ENCODE data around the gene PDGFRB. TPM values are rescaled to one million over a fixed set of nuclear protein-coding genes. Genes with fewer than 3 reads are reported as not detected.

Gene PDGFRB
- total RNA-seq, 2 experiments from 2014 or later: 0.23 to 3.0 TPM

GRCh38 chr5:150196986-150197385, 41.3 kb upstream of the PDGFRB start:
- H3K9me3 ChIP-seq (ENCODE audit: low read length): no peaks in the 10 kb centered on the region
- TF ChIP-seq, protein P1, sequence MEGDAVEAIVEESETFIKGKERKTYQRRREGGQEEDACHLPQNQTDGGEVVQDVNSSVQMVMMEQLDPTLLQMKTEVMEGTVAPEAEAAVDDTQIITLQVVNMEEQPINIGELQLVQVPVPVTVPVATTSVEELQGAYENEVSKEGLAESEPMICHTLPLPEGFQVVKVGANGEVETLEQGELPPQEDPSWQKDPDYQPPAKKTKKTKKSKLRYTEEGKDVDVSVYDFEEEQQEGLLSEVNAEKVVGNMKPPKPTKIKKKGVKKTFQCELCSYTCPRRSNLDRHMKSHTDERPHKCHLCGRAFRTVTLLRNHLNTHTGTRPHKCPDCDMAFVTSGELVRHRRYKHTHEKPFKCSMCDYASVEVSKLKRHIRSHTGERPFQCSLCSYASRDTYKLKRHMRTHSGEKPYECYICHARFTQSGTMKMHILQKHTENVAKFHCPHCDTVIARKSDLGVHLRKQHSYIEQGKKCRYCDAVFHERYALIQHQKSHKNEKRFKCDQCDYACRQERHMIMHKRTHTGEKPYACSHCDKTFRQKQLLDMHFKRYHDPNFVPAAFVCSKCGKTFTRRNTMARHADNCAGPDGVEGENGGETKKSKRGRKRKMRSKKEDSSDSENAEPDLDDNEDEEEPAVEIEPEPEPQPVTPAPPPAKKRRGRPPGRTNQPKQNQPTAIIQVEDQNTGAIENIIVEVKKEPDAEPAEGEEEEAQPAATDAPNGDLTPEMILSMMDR (conservative IDR thresholded peaks at IDR 0.05; ENCODE audit: low read length): no peak
- no peak for TF ChIP-seq EZH2phosphoT487 (IDR thresholded peaks at IDR 0.05; ENCODE audit: borderline replicate concordance, low read depth, low read length)
- no peak overlapping the region for H2AFZ ChIP-seq (ENCODE audit: low read length)
- H3K4me1 ChIP-seq (ENCODE audit: insufficient read depth, low read length, poor library complexity, severe bottlenecking): no peaks in the 10 kb centered on the region
- no peaks in the 10 kb centered on the region for H3K36me3 ChIP-seq (ENCODE audit: insufficient read depth, low read length)
- intact Hi-C loops (cut with micrococcal nuclease; ENCODE audit: unreplicated experiment): no loop called here
- H3K4me2 ChIP-seq (ENCODE audit: low read length): no peak overlapping the region
- no peaks in the 10 kb centered on the region for H3K79me2 ChIP-seq (ENCODE audit: insufficient read depth, low read depth, low read length)
- no TSS peak for BruUV-seq (replicated peaks)
- H3K27ac ChIP-seq (ENCODE audit: low read depth, low read length, poor library complexity, severe bottlenecking): no peak overlapping the region
- POLR2A ChIA-PET: no interaction called here
- DNase-seq (ENCODE audit: low spot score): no peak
- CTCF ChIA-PET (ENCODE audit: unreplicated experiment): no interaction called here
- H3K4me3 ChIP-seq (ENCODE audit: low read depth, low read length, poor library complexity, severe bottlenecking): no peak overlapping the region
- no peaks in the 10 kb centered on the region for H4K20me1 ChIP-seq (ENCODE audit: insufficient read depth, low read length)
- H3K9me2 ChIP-seq (ENCODE audit: insufficient read depth, low read length): no peaks in the 10 kb centered on the region

- intact Hi-C loops (cut with micrococcal nuclease; ENCODE audit: unreplicated experiment): no loop called here
- H3K4me1 ChIP-seq (ENCODE audit: insufficient read depth, low read length, poor library complexity, severe bottlenecking): no peaks in the 10 kb centered on the region
- ChIA-PET POLR2A (no interaction called here), CTCF (ENCODE audit: unreplicated experiment) (no interaction called here)
- no peak overlapping the region for H3K27ac ChIP-seq (ENCODE audit: low read depth, low read length, poor library complexity, severe bottlenecking)
- H3K9me3 ChIP-seq (ENCODE audit: low read length): no peaks in the 10 kb centered on the region
- H3K4me3 ChIP-seq (ENCODE audit: low read depth, low read length, poor library complexity, severe bottlenecking): no peak overlapping the region
- H3K4me2 ChIP-seq (ENCODE audit: low read length): no peak overlapping the region
- H3K9me2 ChIP-seq (ENCODE audit: insufficient read depth, low read length): no peaks in the 10 kb centered on the region
- DNase-seq (ENCODE audit: low spot score): no peak
- H2AFZ ChIP-seq (ENCODE audit: low read length): no peak overlapping the region
- TF ChIP-seq EZH2phosphoT487 (IDR thresholded peaks at IDR 0.05; ENCODE audit: borderline replicate concordance, low read depth, low read length): no peak
- TF ChIP-seq, protein P1 (conservative IDR thresholded peaks at IDR 0.05; ENCODE audit: low read length): no peak
- no peaks in the 10 kb centered on the region for H3K79me2 ChIP-seq (ENCODE audit: insufficient read depth, low read depth, low read length)
- no peaks in the 10 kb centered on the region for H3K36me3 ChIP-seq (ENCODE audit: insufficient read depth, low read length)
- no peaks in the 10 kb centered on the region for H4K20me1 ChIP-seq (ENCODE audit: insufficient read depth, low read length)
- BruUV-seq (replicated peaks): no TSS peak
Observed at GRCh38 chr5:150196514-150196913, 40.9 kb upstream of the PDGFRB start.

DNA sequence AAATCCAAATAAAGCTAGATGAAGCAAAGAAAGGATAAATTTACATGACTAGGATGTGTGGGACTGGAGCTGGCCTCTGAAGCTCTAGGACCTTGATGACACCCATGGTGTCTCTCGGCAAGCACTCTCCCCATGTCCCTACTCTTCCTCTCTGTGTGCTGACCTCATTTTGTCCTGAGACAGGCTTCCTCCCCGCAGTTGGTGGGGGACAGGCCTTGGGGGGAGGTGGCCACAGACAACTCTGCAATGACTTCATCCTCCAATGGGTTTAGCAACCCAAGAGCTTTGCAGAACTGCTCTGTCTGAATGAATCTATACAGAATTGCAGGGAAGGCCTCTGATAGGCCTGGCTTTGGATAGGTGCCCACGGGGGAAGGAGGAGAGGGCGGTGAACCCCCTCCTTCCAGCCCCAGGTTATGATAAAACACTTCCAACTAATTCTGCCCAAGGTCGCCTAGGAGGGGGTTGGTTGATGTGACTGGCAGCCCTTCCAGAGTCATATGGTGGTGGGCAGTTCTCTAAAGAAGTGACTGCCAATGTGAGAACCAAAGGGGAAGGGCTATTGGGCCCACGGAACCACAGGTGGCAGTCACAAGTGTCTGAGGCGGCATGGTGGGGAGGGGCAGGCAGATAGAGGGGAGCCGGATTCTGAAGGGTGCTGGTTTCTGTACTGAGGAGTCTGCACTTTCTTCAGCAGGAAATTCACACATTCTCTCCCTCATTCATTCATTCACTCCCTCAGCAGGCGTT, 40.3 kb upstream of the PDGFRB start:
- no TSS peak for BruUV-seq (replicated peaks)
- Histone ChIP-seq H3K9me3 (ENCODE audit: low read length) (no peaks in the 10 kb centered on the region), H3K27ac (ENCODE audit: low read depth, low read length, poor library complexity, severe bottlenecking) (no peak overlapping the region), H4K20me1 (ENCODE audit: insufficient read depth, low read length) (no peaks in the 10 kb centered on the region), H2AFZ (ENCODE audit: low read length) (no peak overlapping the region), H3K9me2 (ENCODE audit: insufficient read depth, low read length) (no peaks in the 10 kb centered on the region), H3K4me2 (ENCODE audit: low read length) (no peak overlapping the region), H3K79me2 (ENCODE audit: insufficient read depth, low read depth, low read length) (no peaks in the 10 kb centered on the region), H3K4me3 (ENCODE audit: low read depth, low read length, poor library complexity, severe bottlenecking) (no peak overlapping the region), H3K36me3 (ENCODE audit: insufficient read depth, low read length) (no peaks in the 10 kb centered on the region), H3K4me1 (ENCODE audit: insufficient read depth, low read length, poor library complexity, severe bottlenecking) (no peaks in the 10 kb centered on the region)
- ChIA-PET POLR2A (interaction anchor here (0.6 kb wide), 2 partner anchors 110 to 122 kb away, joined by 3 read pairs; no protein-coding TSS in a partner anchor), CTCF (ENCODE audit: unreplicated experiment) (interaction anchor here (0.7 kb wide), 1 partner anchor 43 kb away, joined by 3 read pairs; no protein-coding TSS in a partner anchor)
- TF ChIP-seq, protein P1 (conservative IDR thresholded peaks at IDR 0.05; ENCODE audit: low read length): no peak
- no peak for TF ChIP-seq EZH2phosphoT487 (IDR thresholded peaks at IDR 0.05; ENCODE audit: borderline replicate concordance, low read depth, low read length)
- no peak for DNase-seq (ENCODE audit: low spot score)
- intact Hi-C loops (cut with micrococcal nuclease; ENCODE audit: unreplicated experiment): no loop called here
